ENCODE data around the gene UBE2Q2. TPM values are rescaled to one million over a fixed set of nuclear protein-coding genes. Genes with fewer than 3 reads are reported as not detected.

UBE2Q2 gene
- total RNA-seq, 1 donor from 2014 or later = 32.0 TPM

DNA sequence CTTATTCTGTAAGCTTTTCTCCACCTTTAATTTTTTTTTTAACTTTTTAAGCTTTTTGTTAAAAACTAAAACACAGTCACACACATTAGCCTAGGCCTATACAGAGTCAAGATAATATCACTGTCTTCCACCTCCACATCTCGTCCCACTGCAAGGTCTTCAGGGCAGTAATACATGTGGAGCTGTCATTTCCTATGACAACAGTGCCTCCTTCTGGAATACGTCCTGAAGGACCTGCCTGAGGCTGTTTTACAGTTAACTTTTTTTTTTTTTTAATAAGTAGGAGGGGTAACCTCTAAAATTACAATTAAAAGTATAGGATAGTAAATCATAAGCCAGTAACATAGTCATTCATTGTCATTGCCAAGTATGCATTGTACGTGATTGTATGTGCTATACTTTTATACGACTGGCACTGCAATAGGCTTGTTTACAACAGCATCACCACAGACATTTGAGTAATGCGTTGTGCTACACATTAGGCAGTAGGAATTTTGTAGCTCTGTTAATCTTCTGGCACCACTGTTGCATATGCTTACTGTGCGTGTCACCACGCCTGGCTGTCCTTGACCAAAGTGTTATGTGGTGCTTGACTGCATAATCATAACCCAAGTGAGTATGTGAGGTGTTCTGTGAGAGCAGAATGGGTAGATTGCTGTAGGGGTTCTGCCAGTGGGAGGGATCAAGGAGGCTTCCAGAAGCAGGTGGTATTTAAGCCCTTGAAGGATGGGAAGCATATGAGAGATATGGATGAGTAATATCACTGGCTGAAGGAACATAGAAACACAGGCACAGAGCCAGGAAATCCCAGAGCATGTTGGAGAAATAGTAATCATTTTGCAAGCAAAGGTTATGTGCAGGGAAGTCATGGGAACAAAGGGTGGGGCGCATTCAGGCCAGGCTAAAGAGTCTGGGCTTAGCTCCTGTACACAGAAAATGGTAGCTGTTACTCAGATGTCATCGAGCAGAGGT is 78.8 kb downstream of the UBE2Q2 start:
- peak overlapping the region; percentile 14 for H3K27ac Mint-ChIP-seq
- peaks cover 9% of the 10 kb centered on the region for H3K4me1 Mint-ChIP-seq
- H3K9me3 Mint-ChIP-seq = no peaks in the 10 kb centered on the region
- H3K27me3 Mint-ChIP-seq (ENCODE audit: low read depth) = no peaks in the 10 kb centered on the region
- no peak for DNase-seq (ENCODE audit: low spot score in 2 of 2, unreplicated experiment in 2 of 2)
- TF ChIP-seq, protein P1, sequence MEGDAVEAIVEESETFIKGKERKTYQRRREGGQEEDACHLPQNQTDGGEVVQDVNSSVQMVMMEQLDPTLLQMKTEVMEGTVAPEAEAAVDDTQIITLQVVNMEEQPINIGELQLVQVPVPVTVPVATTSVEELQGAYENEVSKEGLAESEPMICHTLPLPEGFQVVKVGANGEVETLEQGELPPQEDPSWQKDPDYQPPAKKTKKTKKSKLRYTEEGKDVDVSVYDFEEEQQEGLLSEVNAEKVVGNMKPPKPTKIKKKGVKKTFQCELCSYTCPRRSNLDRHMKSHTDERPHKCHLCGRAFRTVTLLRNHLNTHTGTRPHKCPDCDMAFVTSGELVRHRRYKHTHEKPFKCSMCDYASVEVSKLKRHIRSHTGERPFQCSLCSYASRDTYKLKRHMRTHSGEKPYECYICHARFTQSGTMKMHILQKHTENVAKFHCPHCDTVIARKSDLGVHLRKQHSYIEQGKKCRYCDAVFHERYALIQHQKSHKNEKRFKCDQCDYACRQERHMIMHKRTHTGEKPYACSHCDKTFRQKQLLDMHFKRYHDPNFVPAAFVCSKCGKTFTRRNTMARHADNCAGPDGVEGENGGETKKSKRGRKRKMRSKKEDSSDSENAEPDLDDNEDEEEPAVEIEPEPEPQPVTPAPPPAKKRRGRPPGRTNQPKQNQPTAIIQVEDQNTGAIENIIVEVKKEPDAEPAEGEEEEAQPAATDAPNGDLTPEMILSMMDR (IDR thresholded peaks at IDR 0.05; ENCODE audit: unreplicated experiment) = peak; percentile 31
- H3K4me3 Mint-ChIP-seq = no peak overlapping the region
- H3K36me3 Mint-ChIP-seq = peaks cover 15% of the 10 kb centered on the region

DNA sequence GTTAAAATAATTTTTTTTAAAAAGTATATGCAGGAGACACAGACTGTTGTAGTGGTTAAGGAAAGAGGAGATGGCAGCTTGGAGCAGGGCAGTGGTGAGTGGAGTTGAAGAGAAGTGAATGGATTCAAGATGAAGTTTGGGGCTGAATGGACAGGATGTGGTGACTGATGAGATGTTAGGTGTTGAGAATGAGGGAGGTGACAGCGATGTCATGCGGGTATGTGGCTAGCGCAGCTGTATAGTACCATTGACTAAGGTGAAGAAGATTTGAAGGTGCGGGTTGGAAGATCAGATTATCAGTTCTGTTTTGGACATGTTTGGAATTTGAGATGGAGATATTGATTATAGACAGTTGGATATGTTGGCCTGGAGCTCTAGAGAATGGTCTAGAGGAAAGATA is 80.5 kb downstream of the UBE2Q2 start:
- no peaks in the 10 kb centered on the region for H3K9me3 Mint-ChIP-seq
- TF ChIP-seq, protein P1 (IDR thresholded peaks at IDR 0.05; ENCODE audit: unreplicated experiment) = no peak
- no peak overlapping the region for H3K27ac Mint-ChIP-seq
- H3K4me3 Mint-ChIP-seq = no peak overlapping the region
- H3K27me3 Mint-ChIP-seq (ENCODE audit: low read depth) = no peaks in the 10 kb centered on the region
- peaks cover 9% of the 10 kb centered on the region for H3K4me1 Mint-ChIP-seq
- peaks cover 17% of the 10 kb centered on the region for H3K36me3 Mint-ChIP-seq
- DNase-seq (ENCODE audit: low spot score in 2 of 2, unreplicated experiment in 2 of 2) = no peak

DNA sequence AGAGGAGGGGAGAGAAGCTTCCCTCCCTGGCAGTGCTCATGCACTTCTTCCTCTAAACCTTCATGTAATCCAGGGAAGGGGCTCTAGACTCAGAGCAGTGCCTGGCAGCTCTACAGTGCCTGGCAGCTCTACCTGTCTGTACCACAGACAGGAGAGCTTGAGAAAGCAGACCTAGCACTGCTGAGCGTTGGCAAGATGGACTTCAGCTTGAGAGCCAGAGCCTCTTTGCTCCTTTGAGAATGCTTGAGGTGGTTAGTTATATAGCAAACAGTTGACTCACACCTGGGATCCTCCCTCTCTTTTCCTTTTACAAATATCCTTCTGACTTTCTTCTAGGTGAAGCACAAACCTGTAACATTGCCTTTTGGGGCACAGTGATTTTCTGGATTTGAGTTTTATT is 81.3 kb downstream of the UBE2Q2 start:
- DNase-seq (ENCODE audit: low spot score in 2 of 2, unreplicated experiment in 2 of 2) = no peak
- H3K27me3 Mint-ChIP-seq (ENCODE audit: low read depth) = no peaks in the 10 kb centered on the region
- H3K4me1 Mint-ChIP-seq = peaks cover 9% of the 10 kb centered on the region
- H3K27ac Mint-ChIP-seq = no peak overlapping the region
- H3K36me3 Mint-ChIP-seq = peaks cover 17% of the 10 kb centered on the region
- no peak overlapping the region for H3K4me3 Mint-ChIP-seq
- TF ChIP-seq, protein P1 (IDR thresholded peaks at IDR 0.05; ENCODE audit: unreplicated experiment) = no peak
- no peaks in the 10 kb centered on the region for H3K9me3 Mint-ChIP-seq

DNA sequence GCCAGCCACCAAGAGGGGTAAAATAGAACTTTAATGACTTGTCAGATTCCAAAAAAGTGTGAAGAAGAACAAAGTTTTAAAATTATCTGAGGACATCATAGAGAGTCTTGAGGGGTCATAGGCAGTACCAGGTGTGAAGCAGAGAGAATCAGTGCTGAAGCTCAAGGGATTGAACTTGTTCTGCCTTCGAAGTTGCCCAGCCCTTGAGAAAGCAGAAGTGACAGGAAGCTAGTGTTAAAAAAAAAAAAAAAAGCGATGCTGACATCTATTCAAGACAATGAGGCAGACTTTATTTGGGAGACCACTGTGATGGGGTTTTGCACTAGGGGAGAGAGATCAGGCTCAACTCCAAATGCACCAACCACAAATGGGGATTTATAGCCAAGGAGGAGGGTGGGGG is 82.2 kb downstream of the UBE2Q2 start:
- TF ChIP-seq, protein P1 (IDR thresholded peaks at IDR 0.05; ENCODE audit: unreplicated experiment) = no peak
- Mint-ChIP-seq H3K27ac (no peak overlapping the region), H3K27me3 (ENCODE audit: low read depth) (no peaks in the 10 kb centered on the region)

DNA sequence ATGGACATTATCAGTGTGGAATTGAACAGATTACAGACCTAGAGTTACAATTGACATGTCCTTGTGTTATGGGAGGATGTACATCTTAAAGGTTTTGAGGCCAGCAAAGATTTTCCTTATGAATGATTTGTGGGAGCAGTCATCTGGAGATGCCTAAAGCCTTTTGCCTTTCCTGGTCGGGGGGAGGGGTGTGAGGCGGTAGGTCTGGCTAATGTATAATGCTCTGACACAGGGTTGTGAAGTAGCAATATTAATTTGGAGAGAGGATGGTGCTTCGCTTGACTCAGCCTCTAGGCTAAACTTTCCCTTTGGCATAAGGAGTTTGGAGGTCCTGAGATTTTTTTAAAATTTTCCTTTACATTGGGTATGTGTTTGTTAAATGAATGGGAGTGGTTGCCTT is 83.7 kb downstream of the UBE2Q2 start:
- H3K4me3 Mint-ChIP-seq = no peak overlapping the region
- peaks cover 17% of the 10 kb centered on the region for H3K4me1 Mint-ChIP-seq
- no peak for DNase-seq (ENCODE audit: low spot score in 2 of 2, unreplicated experiment in 2 of 2)
- no peaks in the 10 kb centered on the region for H3K27me3 Mint-ChIP-seq (ENCODE audit: low read depth)
- TF ChIP-seq, protein P1 (IDR thresholded peaks at IDR 0.05; ENCODE audit: unreplicated experiment) = no peak
- H3K9me3 Mint-ChIP-seq = no peaks in the 10 kb centered on the region
- peaks cover 20% of the 10 kb centered on the region for H3K36me3 Mint-ChIP-seq
- H3K27ac Mint-ChIP-seq = no peak overlapping the region

More for the DNA sequence above, 82.2 kb downstream of the UBE2Q2 start:
- H3K4me3 Mint-ChIP-seq = no peak overlapping the region
- no peak for DNase-seq (ENCODE audit: low spot score in 2 of 2, unreplicated experiment in 2 of 2)
- H3K4me1 Mint-ChIP-seq = peaks cover 16% of the 10 kb centered on the region
- no peaks in the 10 kb centered on the region for H3K9me3 Mint-ChIP-seq
- peaks cover 14% of the 10 kb centered on the region for H3K36me3 Mint-ChIP-seq
